Mesendoderm (in vitro differentiated cells): ENCODE measurements around the gene CCND2. TPM values are rescaled to one million over a fixed set of nuclear protein-coding genes. Genes with fewer than 3 reads are reported as not detected.

Source experiments
- DNase-seq: peaks from one replicate; pipeline ENCODE4 v3.0.0; 2013
- H2AK5ac ChIP-seq: 2 replicates; pipeline ENCODE4 v1.6.1; 2013; ENCODE audit warnings: low read length, inconsistent platforms
- H2BK120ac ChIP-seq: 2 replicates; pipeline ENCODE4 v1.6.1; 2013; ENCODE audit warnings: low read depth, mild to moderate bottlenecking, low read length, moderate library complexity, mixed read lengths
- H2BK15ac ChIP-seq: replicated peaks from 2 replicates; pipeline ENCODE4 v1.6.1; 2013; ENCODE audit warnings: low read depth, mild to moderate bottlenecking, moderate library complexity
- H2BK5ac ChIP-seq: 2 replicates; pipeline ENCODE4 v1.6.1; 2013; ENCODE audit warnings: low read length, inconsistent platforms
- H3K18ac ChIP-seq: 2 replicates; pipeline ENCODE4 v1.6.1; 2013; ENCODE audit warnings: mild to moderate bottlenecking, low read length, mixed read lengths
- H3K23ac ChIP-seq: one replicate; pipeline ENCODE4 v1.6.1; 2013; ENCODE audit warnings: low read length
- H3K27ac ChIP-seq: 2 replicates; pipeline ENCODE4 v1.5.1; 2013; ENCODE audit warnings: low read depth, mild to moderate bottlenecking, inconsistent platforms, low read length, moderate library complexity
- H3K27me3 ChIP-seq: 2 replicates; pipeline ENCODE4 v1.6.1; 2013; ENCODE audit warnings: low read length, control low read depth, mild to moderate bottlenecking, inconsistent platforms; ENCODE audit not compliant: insufficient read depth, poor library complexity
- H3K36me3 ChIP-seq: 2 replicates; pipeline ENCODE4 v1.6.1; 2013; ENCODE audit warnings: low read length, inconsistent platforms; ENCODE audit not compliant: control insufficient read depth, insufficient read depth
- H3K4ac ChIP-seq: one replicate; pipeline ENCODE4 v1.6.1; 2013; ENCODE audit warnings: low read depth, mild to moderate bottlenecking, low read length, moderate library complexity
- H3K4me1 ChIP-seq: 2 replicates; pipeline ENCODE4 v1.6.1; 2013; ENCODE audit warnings: low read depth, low read length, inconsistent platforms; ENCODE audit not compliant: control insufficient read depth
- H3K4me2 ChIP-seq: 2 replicates; pipeline ENCODE4 v1.6.1; 2013; ENCODE audit warnings: low read length
- H3K4me3 ChIP-seq: 2 replicates; pipeline ENCODE4 v1.5.1; 2013; ENCODE audit warnings: mild to moderate bottlenecking, low read length
- H3K56ac ChIP-seq: one replicate; pipeline ENCODE4 v1.6.1; 2013; ENCODE audit warnings: low read length
- H3K79me1 ChIP-seq: 2 replicates; pipeline ENCODE4 v1.6.1; 2013; ENCODE audit warnings: low read length, inconsistent platforms
- H3K79me2 ChIP-seq: 2 replicates; pipeline ENCODE4 v1.6.1; 2013; ENCODE audit warnings: mild to moderate bottlenecking, low read length; ENCODE audit not compliant: control insufficient read depth, insufficient read depth
- H3K9ac ChIP-seq: 2 replicates; pipeline ENCODE4 v1.6.1; 2013; ENCODE audit warnings: low read length, inconsistent platforms
- H4K5ac ChIP-seq: one replicate; pipeline ENCODE4 v1.6.1; 2013; ENCODE audit warnings: low read length
- H4K8ac ChIP-seq: one replicate; pipeline ENCODE4 v1.6.1; 2013; ENCODE audit warnings: low read depth, mild to moderate bottlenecking, control low read depth, low read length, moderate library complexity
- WGBS: extraction: QIAGEN DNeasy Blood & Tissue Kit; methylation state at CpG from one replicate; pipeline ENCODE4 v1.1.7; 2013; ENCODE audit warnings: low lambda C conversion rate, missing lambda C conversion rate; ENCODE audit not compliant: insufficient coverage; ENCODE audit errors: extremely low coverage; 5-methylcytosine and 5-hydroxymethylcytosine counted together
- polyA plus RNA-seq, 2 experiments: library from polyadenylated mRNA; stranded (reverse); fragments of 200-250 nt; gene quantifications; one replicate each; pipeline ENCODE4 v1.2.3, GENCODE V29; 2013

CCND2 gene
- polyA plus RNA-seq (2013, experiment 1 of 2), result 117 TPM
- polyA plus RNA-seq (2013, experiment 2 of 2), result 108 TPM

DNA sequence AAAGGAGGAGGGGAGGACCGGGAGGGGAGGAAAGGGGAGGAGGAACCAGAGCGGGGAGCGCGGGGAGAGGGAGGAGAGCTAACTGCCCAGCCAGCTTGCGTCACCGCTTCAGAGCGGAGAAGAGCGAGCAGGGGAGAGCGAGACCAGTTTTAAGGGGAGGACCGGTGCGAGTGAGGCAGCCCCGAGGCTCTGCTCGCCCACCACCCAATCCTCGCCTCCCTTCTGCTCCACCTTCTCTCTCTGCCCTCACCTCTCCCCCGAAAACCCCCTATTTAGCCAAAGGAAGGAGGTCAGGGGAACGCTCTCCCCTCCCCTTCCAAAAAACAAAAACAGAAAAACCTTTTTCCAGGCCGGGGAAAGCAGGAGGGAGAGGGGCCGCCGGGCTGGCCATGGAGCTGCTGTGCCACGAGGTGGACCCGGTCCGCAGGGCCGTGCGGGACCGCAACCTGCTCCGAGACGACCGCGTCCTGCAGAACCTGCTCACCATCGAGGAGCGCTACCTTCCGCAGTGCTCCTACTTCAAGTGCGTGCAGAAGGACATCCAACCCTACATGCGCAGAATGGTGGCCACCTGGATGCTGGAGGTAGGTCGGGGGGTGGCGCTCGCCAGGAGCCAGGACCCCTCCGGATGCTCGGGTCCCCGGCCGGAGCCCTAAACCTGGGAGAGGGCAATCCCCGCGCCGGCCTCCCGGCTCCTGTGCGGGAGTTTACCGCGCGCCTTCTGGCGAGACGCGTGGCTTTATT lies at the start of gene CCND2:
Gene CCND2, plus strand, starts transcription at position 111 of the 744 bp plus-strand sequence. Its CDS starts 279 bp downstream, at position 390.
- H4K8ac ChIP-seq, result no peak within 1 kb of the TSS

DNA sequence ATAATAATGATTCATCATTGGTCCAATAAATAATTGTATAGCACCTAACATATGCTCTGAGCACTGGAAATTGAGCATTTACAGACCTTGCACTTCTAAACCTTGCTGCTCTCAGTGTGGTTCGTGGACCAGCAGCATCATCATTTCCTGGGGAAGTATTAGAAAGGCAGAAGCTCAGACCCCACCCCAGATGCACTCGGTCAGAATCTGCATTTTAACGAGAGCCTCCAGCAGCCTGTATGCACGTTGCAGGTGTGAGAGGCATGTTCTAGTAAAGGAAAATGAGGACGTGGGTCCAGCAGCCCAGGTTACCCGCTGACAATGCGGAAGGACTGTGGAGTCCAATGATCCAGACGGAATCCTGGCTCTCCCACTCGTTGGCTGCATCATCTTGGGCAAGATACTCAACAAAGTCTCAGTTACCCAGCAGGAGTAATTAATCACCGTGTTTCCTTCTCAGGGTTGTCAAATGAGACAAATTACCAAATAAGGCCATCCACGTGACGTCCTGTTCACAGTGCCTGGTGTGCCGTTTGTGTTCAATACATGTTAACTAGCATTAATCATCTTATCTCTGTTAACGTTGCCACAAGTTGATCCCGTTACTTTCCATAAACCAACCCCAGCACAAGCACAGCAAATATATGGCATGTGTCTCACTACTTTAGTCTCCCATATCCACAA lies 49.2 kb upstream of the CCND2 start:
- no peak overlapping the region for H3K23ac ChIP-seq
- H3K4me3 ChIP-seq, result no peak overlapping the region
- H3K36me3 ChIP-seq, result no peaks in the 10 kb centered on the region
- no peak overlapping the region for H4K5ac ChIP-seq
- H3K4ac ChIP-seq, result no peak overlapping the region
- H3K56ac ChIP-seq, result no peak overlapping the region
- no peak overlapping the region for H2AK5ac ChIP-seq
- no peak overlapping the region for H3K4me2 ChIP-seq
- H3K79me2 ChIP-seq, result no peaks in the 10 kb centered on the region
- H3K27ac ChIP-seq, result no peak overlapping the region
- H3K9ac ChIP-seq, result no peak overlapping the region
- no peak overlapping the region for H4K8ac ChIP-seq
- DNase-seq, result no peak
- peaks cover 4% of the 10 kb centered on the region for H3K4me1 ChIP-seq
- H3K27me3 ChIP-seq, result no peaks in the 10 kb centered on the region
- H2BK15ac ChIP-seq, result no peak overlapping the region
- H3K18ac ChIP-seq, result no peak overlapping the region
- H3K79me1 ChIP-seq, result no peaks in the 10 kb centered on the region
- no peak overlapping the region for H2BK120ac ChIP-seq
- no CpG with 5 or more reads among the region's 15 CpGs for WGBS
- H2BK5ac ChIP-seq, result no peak overlapping the region

More for the DNA sequence above, at the start of gene CCND2:
- peak; percentile 99 for DNase-seq
- WGBS, result no CpG with 5 or more reads among the region's 52 CpGs
- peak within 1 kb of the TSS; percentile 74 for H2BK120ac ChIP-seq
- peak within 1 kb of the TSS; percentile 97 for H3K56ac ChIP-seq
- H2BK5ac ChIP-seq, result peak within 1 kb of the TSS; percentile 73
- peak within 1 kb of the TSS; percentile 94 for H3K4me3 ChIP-seq
- H3K4me2 ChIP-seq, result peak within 1 kb of the TSS; percentile 89
- peaks cover 12% of the 10 kb centered on the region for H3K79me1 ChIP-seq
- peak within 1 kb of the TSS; percentile 93 for H3K4ac ChIP-seq
- peak within 1 kb of the TSS; percentile 27 for H4K5ac ChIP-seq
- peaks cover 10% of the 10 kb centered on the region for H3K4me1 ChIP-seq
- peak within 1 kb of the TSS; percentile 68 for H3K23ac ChIP-seq
- H3K79me2 ChIP-seq, result peaks cover 48% of the 10 kb centered on the region
- H3K18ac ChIP-seq, result peak within 1 kb of the TSS; percentile 94
- peak within 1 kb of the TSS; percentile 8 for H2AK5ac ChIP-seq
- H3K9ac ChIP-seq, result peak within 1 kb of the TSS; percentile 91
- H3K36me3 ChIP-seq, result peaks cover 16% of the 10 kb centered on the region
- H3K27ac ChIP-seq, result peak within 1 kb of the TSS; percentile 95
- H2BK15ac ChIP-seq, result peak within 1 kb of the TSS; percentile 39
- no peaks in the 10 kb centered on the region for H3K27me3 ChIP-seq

DNA sequence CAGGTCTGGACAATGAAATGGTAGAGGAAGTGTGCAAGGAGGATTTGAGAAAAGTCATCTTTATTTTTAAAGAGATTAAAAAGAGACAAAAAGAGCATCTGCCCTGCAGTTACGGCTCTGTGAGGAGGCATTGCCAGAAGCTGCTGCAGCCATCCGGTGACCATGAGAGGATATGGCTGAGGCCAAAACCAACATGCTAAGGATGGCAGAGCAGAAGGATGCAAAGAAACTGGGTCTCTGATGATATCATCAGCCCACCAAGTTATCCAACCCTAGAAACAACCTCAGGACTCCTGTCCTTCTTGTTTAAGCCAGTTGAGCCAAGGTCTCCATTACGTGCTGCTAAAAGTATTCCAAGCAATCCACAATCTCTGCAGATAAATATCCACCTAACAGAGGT lies 48.0 kb upstream of the CCND2 start:
- peaks cover 4% of the 10 kb centered on the region for H3K4me1 ChIP-seq
- H3K56ac ChIP-seq, result no peak overlapping the region
- H2BK5ac ChIP-seq, result no peak overlapping the region
- H3K23ac ChIP-seq, result no peak overlapping the region
- no CpG with 5 or more reads among the region's 3 CpGs for WGBS
- no peak overlapping the region for H2BK15ac ChIP-seq
- H3K79me2 ChIP-seq, result no peaks in the 10 kb centered on the region
- H4K8ac ChIP-seq, result no peak overlapping the region
- no peak overlapping the region for H4K5ac ChIP-seq
- no peak for DNase-seq
- H3K4me2 ChIP-seq, result no peak overlapping the region
- no peak overlapping the region for H2AK5ac ChIP-seq
- H3K36me3 ChIP-seq, result no peaks in the 10 kb centered on the region
- H2BK120ac ChIP-seq, result no peak overlapping the region
- H3K4me3 ChIP-seq, result no peak overlapping the region
- no peak overlapping the region for H3K9ac ChIP-seq
- H3K4ac ChIP-seq, result no peak overlapping the region
- peaks cover 2% of the 10 kb centered on the region for H3K79me1 ChIP-seq
- H3K27me3 ChIP-seq, result no peaks in the 10 kb centered on the region
- H3K27ac ChIP-seq, result no peak overlapping the region
- no peak overlapping the region for H3K18ac ChIP-seq

DNA sequence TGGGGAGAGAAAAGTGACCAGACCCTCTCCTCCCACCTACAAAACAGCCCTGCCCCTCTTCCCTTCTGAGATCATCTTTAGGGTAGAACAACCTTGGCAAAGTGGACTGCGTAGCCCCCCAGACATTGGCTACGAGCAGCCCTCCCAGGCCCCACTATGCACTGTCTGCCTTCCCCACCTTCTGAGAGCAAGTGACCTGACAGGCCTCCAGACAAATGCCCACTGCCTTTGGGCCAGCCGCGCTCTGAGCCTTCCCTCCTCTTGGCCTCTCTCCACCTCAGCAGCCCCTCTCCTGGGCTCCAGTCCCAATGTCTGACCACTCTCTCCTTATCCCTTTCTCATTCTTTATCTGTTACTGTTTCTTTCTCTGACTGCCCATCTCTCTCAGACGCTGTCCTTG lies 46.5 kb upstream of the CCND2 start:
- no peak overlapping the region for H3K4me2 ChIP-seq
- H2BK15ac ChIP-seq, result no peak overlapping the region
- DNase-seq, result no peak
- no peak overlapping the region for H4K8ac ChIP-seq
- H3K27ac ChIP-seq, result no peak overlapping the region
- no peak overlapping the region for H3K23ac ChIP-seq
- H2BK120ac ChIP-seq, result no peak overlapping the region
- H2AK5ac ChIP-seq, result no peak overlapping the region
- no peak overlapping the region for H2BK5ac ChIP-seq
- H3K9ac ChIP-seq, result no peak overlapping the region
- no peaks in the 10 kb centered on the region for H3K27me3 ChIP-seq
- no peak overlapping the region for H3K18ac ChIP-seq
- no peaks in the 10 kb centered on the region for H3K36me3 ChIP-seq
- H3K4me1 ChIP-seq, result peaks cover 4% of the 10 kb centered on the region
- peaks cover 2% of the 10 kb centered on the region for H3K79me1 ChIP-seq
- WGBS, result no CpG with 5 or more reads among the region's 5 CpGs
- no peak overlapping the region for H3K4ac ChIP-seq
- H3K79me2 ChIP-seq, result no peaks in the 10 kb centered on the region
- H3K56ac ChIP-seq, result no peak overlapping the region
- H4K5ac ChIP-seq, result no peak overlapping the region
- H3K4me3 ChIP-seq, result no peak overlapping the region

DNA sequence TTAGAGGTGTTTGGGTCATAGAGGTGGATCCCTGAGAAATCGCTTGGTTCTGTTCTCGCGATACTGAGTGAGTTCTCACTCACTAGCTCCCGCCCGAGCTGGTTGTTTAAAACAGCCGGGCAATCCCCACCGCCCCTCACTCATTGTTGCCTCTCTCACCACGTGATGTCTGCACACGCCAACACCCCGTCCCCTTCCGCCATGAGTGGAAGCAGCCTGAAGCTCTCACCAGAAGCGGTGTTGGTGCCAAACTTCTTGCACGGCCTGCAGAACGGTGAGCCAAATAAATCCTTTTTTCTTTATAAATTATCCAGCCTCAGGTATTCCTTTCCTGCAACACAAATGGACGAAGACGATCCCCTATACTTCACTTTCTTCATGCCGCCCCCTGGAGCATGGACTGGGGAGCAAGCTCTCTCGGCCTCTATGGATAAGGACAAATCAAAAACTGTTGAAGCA lies 45.4 kb upstream of the CCND2 start:
- Histone ChIP-seq H2BK15ac (no peak overlapping the region), H3K27me3 (no peaks in the 10 kb centered on the region), H3K56ac (peak overlapping the region; percentile 74), H3K36me3 (no peaks in the 10 kb centered on the region), H3K27ac (no peak overlapping the region), H3K4me3 (no peak overlapping the region), H2BK120ac (no peak overlapping the region), H2AK5ac (no peak overlapping the region), H3K9ac (peak overlapping the region; percentile 49), H2BK5ac (no peak overlapping the region), H3K23ac (no peak overlapping the region), H3K18ac (peak overlapping the region; percentile 16), H3K4me1 (peaks cover 4% of the 10 kb centered on the region), H4K5ac (no peak overlapping the region), H4K8ac (no peak overlapping the region), H3K4me2 (peak overlapping the region; percentile 19), H3K4ac (no peak overlapping the region), H3K79me2 (no peaks in the 10 kb centered on the region), H3K79me1 (peaks cover 2% of the 10 kb centered on the region)
- DNase-seq, result peak; percentile 91
- no CpG with 5 or more reads among the region's 18 CpGs for WGBS
